Endodermal cell (in vitro differentiated cells): ENCODE measurements around the gene BPIFB4. TPM values are rescaled to one million over a fixed set of nuclear protein-coding genes. Genes with fewer than 3 reads are reported as not detected.

Experiments used
- DNase-seq: peaks from one replicate; pipeline ENCODE4 v3.0.0-alpha.2; 2017
- H3K27ac ChIP-seq: 2 replicates; pipeline ENCODE4 v1.5.1; 2013; ENCODE audit warnings: mild to moderate bottlenecking, low read depth, low read length, moderate library complexity
- H3K27me3 ChIP-seq: 2 replicates; pipeline ENCODE4 v1.6.1; 2013; ENCODE audit warnings: mild to moderate bottlenecking, low read length, moderate library complexity; ENCODE audit not compliant: insufficient read depth, control insufficient read depth, poor library complexity, severe bottlenecking
- H3K36me3 ChIP-seq: 2 replicates; pipeline ENCODE4 v1.7.0; 2013; ENCODE audit warnings: mild to moderate bottlenecking, low read length, moderate library complexity; ENCODE audit not compliant: control insufficient read depth, insufficient read depth
- H3K4me1 ChIP-seq: one replicate; pipeline ENCODE4 v1.7.0; 2013; ENCODE audit warnings: low read length; ENCODE audit not compliant: control insufficient read depth, insufficient read depth
- H3K4me3 ChIP-seq: 2 replicates; pipeline ENCODE4 v1.5.1; 2013; ENCODE audit warnings: mild to moderate bottlenecking, low read length, moderate library complexity
- H3K9ac ChIP-seq: 2 replicates; pipeline ENCODE4 v1.6.1; 2013; ENCODE audit warnings: mild to moderate bottlenecking, low read length, moderate library complexity; ENCODE audit not compliant: poor library complexity, severe bottlenecking; ENCODE audit errors: extremely low read depth
- H3K9me3 ChIP-seq: 2 replicates; pipeline ENCODE4 v1.6.1; 2013; ENCODE audit warnings: mild to moderate bottlenecking, low read length, moderate library complexity; ENCODE audit not compliant: control insufficient read depth
- H3K27ac Mint-ChIP-seq: 2 replicates; pipeline ENCODE4 v1.8.0; 2020; ENCODE audit warnings: mixed read lengths
- H3K27me3 Mint-ChIP-seq: 2 replicates; pipeline ENCODE4 v1.8.0; 2021; ENCODE audit warnings: mild to moderate bottlenecking, mixed read lengths; ENCODE audit not compliant: insufficient read depth
- H3K36me3 Mint-ChIP-seq: 2 replicates; pipeline ENCODE4 v1.8.0; 2020; ENCODE audit warnings: low read depth, mixed read lengths
- H3K4me1 Mint-ChIP-seq: 2 replicates; pipeline ENCODE4 v1.8.0; 2020; ENCODE audit warnings: mixed read lengths
- H3K4me3 Mint-ChIP-seq: 2 replicates; pipeline ENCODE4 v1.8.0; 2020; ENCODE audit warnings: mild to moderate bottlenecking, moderate library complexity, mixed read lengths
- H3K9me3 Mint-ChIP-seq: 2 replicates; pipeline ENCODE4 v1.8.0; 2020; ENCODE audit warnings: mild to moderate bottlenecking, mixed read lengths
- WGBS, 2 experiments: methylation state at CpG; one replicate each; pipeline versions ENCODE4 v1.1.5 to v1.1.7; 2013; ENCODE audit warnings: missing lambda C conversion rate in 2 of 2, mixed read lengths in 1 of 2; ENCODE audit not compliant: insufficient coverage in 1 of 2, insufficient read length in 1 of 2; 5-methylcytosine and 5-hydroxymethylcytosine counted together
- total RNA-seq, 2 donors: library from RNA; stranded (reverse); fragmentation: NEBNext Ultra II Directional in 1 of 2; extraction: Animal tissue kit (Norgen Biotek cat#: 25700) in 1 of 2; gene quantifications; 2 replicates in 1 of 2; 3 replicates in 1 of 2; pipeline ENCODE4 v1.2.1, GENCODE V29; 2021
- TF ChIP-seq, protein P1 (sequence below): fragments of 200-600 bp; sonication (generic); conservative IDR thresholded peaks from 2 replicates; pipeline ENCODE4 v1.5.0; 2021; ENCODE audit warnings: antibody characterized with exemption, mild to moderate bottlenecking

BPIFB4 gene
- total RNA-seq, 2 donors from 2014 or later, result 0.22 TPM; not detected in 1

GRCh38 chr20:33068251-33068939 lies 11.0 kb upstream of the BPIFB4 start:
- H3K27ac ChIP-seq, result no peak overlapping the region
- TF ChIP-seq, protein P1, sequence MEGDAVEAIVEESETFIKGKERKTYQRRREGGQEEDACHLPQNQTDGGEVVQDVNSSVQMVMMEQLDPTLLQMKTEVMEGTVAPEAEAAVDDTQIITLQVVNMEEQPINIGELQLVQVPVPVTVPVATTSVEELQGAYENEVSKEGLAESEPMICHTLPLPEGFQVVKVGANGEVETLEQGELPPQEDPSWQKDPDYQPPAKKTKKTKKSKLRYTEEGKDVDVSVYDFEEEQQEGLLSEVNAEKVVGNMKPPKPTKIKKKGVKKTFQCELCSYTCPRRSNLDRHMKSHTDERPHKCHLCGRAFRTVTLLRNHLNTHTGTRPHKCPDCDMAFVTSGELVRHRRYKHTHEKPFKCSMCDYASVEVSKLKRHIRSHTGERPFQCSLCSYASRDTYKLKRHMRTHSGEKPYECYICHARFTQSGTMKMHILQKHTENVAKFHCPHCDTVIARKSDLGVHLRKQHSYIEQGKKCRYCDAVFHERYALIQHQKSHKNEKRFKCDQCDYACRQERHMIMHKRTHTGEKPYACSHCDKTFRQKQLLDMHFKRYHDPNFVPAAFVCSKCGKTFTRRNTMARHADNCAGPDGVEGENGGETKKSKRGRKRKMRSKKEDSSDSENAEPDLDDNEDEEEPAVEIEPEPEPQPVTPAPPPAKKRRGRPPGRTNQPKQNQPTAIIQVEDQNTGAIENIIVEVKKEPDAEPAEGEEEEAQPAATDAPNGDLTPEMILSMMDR, result no peak
- no peaks in the 10 kb centered on the region for H3K4me1 ChIP-seq
- H3K9me3 ChIP-seq, result no peaks in the 10 kb centered on the region
- no peak overlapping the region for H3K27ac Mint-ChIP-seq
- no peak for DNase-seq
- WGBS, 2 experiments, result 86 to 91% methylated on average over 7 to 12 of the region's 12 CpGs
- H3K4me3 ChIP-seq, result no peak overlapping the region
- H3K9me3 Mint-ChIP-seq, result no peaks in the 10 kb centered on the region
- no peaks in the 10 kb centered on the region for H3K27me3 Mint-ChIP-seq
- no peak overlapping the region for H3K4me3 Mint-ChIP-seq
- H3K27me3 ChIP-seq, result no peaks in the 10 kb centered on the region
- H3K36me3 ChIP-seq, result no peaks in the 10 kb centered on the region
- H3K9ac ChIP-seq, result no peak overlapping the region
- no peaks in the 10 kb centered on the region for H3K36me3 Mint-ChIP-seq
- H3K4me1 Mint-ChIP-seq, result peaks cover 2% of the 10 kb centered on the region

GRCh38 chr20:33069673-33070072 lies 9.8 kb upstream of the BPIFB4 start:
- H3K4me1 ChIP-seq, result no peaks in the 10 kb centered on the region
- H3K27me3 Mint-ChIP-seq, result no peaks in the 10 kb centered on the region
- no peak overlapping the region for H3K4me3 Mint-ChIP-seq
- H3K27ac ChIP-seq, result no peak overlapping the region
- H3K27ac Mint-ChIP-seq, result no peak overlapping the region
- peaks cover 2% of the 10 kb centered on the region for H3K4me1 Mint-ChIP-seq
- WGBS, 2 experiments, result 93 to 95% methylated on average over 9 of the region's 9 CpGs
- H3K9me3 ChIP-seq, result no peaks in the 10 kb centered on the region
- H3K36me3 Mint-ChIP-seq, result no peaks in the 10 kb centered on the region
- no peaks in the 10 kb centered on the region for H3K9me3 Mint-ChIP-seq
- H3K9ac ChIP-seq, result no peak overlapping the region
- DNase-seq, result no peak
- no peaks in the 10 kb centered on the region for H3K27me3 ChIP-seq
- TF ChIP-seq, protein P1, result no peak
- H3K36me3 ChIP-seq, result no peaks in the 10 kb centered on the region
- no peak overlapping the region for H3K4me3 ChIP-seq

DNA sequence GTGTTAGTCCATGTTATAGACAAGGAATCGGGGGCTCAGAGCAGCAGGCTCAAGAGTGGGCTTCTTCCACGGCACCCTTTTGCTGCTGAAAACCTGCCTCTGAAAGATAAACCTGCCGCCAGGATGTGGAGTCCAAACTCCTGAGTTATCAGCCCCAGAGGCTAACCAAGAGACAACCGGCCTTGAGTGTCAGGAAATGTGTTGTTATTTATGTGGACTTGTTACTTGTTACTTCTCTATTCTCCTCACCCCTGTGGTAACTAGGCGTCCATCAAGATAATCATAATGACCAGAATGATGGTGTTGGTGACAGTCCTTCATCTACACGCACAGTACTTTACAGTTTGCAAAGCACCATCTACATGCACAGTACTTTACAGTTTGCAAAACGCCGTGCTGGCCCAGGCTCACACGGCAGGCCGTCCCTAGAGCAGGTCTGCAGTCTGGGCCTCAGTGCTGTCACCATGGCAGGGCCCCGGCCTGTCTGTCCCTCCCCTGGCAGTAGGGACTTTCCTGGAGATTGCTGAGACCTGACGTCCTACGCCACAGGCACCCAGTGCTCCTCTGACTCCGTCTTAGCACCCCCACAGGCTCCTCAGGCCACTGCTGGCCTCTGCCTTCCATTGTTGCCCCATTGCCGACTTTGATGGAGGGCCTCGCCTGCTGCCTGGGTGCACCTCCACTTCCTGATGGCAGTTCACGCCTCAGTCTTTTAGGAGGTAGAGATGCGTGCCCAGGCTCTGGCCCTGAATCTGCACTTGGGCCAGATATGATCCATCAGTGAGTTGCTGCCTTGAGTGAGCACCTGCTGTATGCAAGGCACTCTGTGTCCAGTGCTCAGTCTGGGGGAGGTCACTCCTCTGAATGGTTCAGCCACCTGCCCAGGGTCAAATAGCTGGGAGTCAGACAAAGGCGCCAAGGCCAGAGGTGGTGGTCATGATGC lies 9.1 kb upstream of the BPIFB4 start:
- Histone ChIP-seq H3K4me3 (no peak overlapping the region), H3K9me3 (no peaks in the 10 kb centered on the region), H3K9ac (no peak overlapping the region), H3K36me3 (no peaks in the 10 kb centered on the region), H3K4me1 (no peaks in the 10 kb centered on the region), H3K27ac (no peak overlapping the region), H3K27me3 (no peaks in the 10 kb centered on the region)
- H3K9me3 Mint-ChIP-seq, result no peaks in the 10 kb centered on the region
- DNase-seq, result no peak
- H3K27me3 Mint-ChIP-seq, result peaks cover 2% of the 10 kb centered on the region
- TF ChIP-seq, protein P1, result no peak
- WGBS, 2 experiments, result 90 to 95% methylated on average over 13 to 19 of the region's 19 CpGs
- peaks cover 2% of the 10 kb centered on the region for H3K4me1 Mint-ChIP-seq
- H3K36me3 Mint-ChIP-seq, result no peaks in the 10 kb centered on the region
- H3K4me3 Mint-ChIP-seq, result no peak overlapping the region
- H3K27ac Mint-ChIP-seq, result no peak overlapping the region
